GM10266 (cell line): ENCODE data around the gene ITM2B.

ENCODE experiments used
- DNase-seq: peaks from one replicate; pipeline ENCODE4 v3.0.0; 2012; ENCODE audit errors: extremely low spot score
- TF ChIP-seq, protein P1 (sequence below): IDR thresholded peaks from 2 replicates; pipeline ENCODE4 v1.5.1; 2012; ENCODE audit warnings: mild to moderate bottlenecking, low read depth; ENCODE audit not compliant: control insufficient read depth, insufficient read depth; ENCODE audit errors: missing control alignments

Gene ITM2B

DNA sequence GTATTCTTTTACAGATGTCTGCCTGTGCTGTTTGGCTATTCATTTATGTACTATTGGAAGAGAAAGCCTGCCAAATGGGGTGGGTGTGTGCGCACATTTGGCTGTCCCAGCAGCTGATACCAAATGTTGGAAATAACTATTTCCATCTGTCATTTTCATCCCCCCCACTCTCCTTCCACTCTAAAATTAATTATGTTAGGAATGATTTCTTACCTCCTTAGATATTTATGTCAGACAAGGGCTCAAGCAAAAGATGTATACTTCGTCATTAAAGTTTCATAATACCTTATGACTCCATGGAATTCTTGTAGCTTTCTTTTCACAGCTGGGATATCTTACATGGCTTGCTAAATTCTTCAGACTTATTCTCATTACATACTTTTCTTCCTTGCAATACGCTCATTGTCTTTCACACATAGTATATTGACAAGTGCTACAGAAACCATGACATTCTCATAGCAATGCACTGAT lies 18.6 kb downstream of the ITM2B start:
- TF ChIP-seq, protein P1, sequence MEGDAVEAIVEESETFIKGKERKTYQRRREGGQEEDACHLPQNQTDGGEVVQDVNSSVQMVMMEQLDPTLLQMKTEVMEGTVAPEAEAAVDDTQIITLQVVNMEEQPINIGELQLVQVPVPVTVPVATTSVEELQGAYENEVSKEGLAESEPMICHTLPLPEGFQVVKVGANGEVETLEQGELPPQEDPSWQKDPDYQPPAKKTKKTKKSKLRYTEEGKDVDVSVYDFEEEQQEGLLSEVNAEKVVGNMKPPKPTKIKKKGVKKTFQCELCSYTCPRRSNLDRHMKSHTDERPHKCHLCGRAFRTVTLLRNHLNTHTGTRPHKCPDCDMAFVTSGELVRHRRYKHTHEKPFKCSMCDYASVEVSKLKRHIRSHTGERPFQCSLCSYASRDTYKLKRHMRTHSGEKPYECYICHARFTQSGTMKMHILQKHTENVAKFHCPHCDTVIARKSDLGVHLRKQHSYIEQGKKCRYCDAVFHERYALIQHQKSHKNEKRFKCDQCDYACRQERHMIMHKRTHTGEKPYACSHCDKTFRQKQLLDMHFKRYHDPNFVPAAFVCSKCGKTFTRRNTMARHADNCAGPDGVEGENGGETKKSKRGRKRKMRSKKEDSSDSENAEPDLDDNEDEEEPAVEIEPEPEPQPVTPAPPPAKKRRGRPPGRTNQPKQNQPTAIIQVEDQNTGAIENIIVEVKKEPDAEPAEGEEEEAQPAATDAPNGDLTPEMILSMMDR, result no peak
- DNase-seq, result no peak

DNA sequence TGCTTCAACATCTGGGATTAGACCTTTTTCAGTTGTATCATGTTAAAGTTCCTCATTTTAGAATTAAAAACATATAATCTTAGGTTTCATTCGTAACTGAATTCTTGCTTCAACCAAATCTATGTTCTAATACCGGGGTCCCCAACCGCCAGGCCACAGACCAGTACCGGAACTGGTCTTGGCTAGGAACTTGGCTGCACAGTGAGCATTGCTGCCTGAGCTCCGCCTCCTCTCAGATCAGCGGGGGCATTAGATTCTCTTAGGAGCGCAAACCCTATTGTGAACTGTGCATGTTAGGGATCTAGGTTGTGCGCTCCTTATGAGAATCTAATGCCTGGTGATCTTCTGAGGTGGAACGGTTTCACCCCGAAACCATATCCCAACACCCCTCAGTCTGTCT lies 19.2 kb downstream of the ITM2B start:
- TF ChIP-seq, protein P1, result no peak
- no peak for DNase-seq

DNA sequence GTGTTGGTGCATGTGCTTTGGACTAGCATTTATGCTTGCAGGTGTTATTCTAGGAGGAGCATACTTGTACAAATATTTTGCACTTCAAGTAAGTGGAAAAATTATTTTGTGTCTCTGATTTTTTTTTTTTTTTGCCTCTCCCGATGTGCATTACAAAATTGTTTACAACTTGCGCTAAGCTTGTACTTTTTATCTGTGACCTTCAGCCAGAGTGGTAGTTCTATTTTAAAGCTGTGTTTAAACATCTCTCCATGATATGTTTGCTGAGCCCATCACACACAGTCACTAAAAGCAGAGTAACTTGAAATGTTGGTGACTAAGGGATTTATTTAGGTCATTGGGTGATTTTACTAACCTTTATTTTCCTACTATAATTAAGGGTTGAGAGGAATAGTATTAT lies 20.8 kb downstream of the ITM2B start:
- TF ChIP-seq, protein P1, result no peak
- DNase-seq, result no peak

DNA sequence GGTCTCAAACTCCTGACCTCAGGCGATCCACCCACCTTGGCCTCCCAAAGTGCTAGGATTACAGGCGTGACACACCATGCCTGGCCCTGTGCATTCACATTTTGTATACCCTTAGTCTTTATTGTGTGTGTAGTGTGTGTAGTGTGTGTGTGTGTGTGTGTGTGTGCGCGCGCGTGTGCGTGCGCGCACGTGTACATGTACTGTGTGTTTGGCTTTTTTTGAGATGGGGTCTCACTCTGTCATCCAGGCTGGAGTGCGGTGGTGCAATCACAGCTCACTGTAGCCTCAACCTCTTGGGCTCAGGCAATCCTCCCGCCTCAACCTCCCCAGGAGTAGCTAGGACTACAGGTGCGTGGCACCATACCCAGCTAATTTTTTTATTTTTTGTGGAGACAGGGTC lies 22.1 kb downstream of the ITM2B start:
- no peak for DNase-seq
- TF ChIP-seq, protein P1, result no peak

DNA sequence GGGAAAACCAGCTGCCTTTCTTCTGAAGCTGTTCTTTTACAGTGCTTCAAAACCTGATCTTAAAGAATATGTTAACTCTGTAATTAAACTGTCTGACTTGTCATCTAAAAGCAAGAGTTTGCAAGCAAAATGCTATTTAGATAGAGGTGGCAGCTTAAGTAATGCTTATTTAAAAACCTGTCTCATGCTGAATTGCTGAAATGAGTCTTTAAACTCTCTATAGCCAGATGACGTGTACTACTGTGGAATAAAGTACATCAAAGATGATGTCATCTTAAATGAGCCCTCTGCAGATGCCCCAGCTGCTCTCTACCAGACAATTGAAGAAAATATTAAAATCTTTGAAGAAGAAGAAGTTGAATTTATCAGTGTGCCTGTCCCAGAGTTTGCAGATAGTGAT lies 22.9 kb downstream of the ITM2B start:
- TF ChIP-seq, protein P1, result no peak
- DNase-seq, result no peak

DNA sequence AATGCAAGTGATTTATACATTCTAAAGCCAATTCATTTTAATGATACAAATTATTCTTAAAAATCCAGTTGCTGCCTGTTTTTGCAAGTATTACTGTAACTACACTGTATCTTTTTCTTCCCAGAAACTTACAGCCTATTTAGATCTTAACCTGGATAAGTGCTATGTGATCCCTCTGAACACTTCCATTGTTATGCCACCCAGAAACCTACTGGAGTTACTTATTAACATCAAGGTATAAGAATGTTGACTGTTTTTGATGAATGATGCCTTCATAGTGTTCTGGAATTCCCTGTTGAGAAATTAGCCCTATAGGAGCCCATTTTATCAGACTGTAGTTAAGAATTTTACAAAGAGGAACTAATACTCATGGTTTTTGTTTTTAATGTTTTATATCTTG lies 25.0 kb downstream of the ITM2B start:
- no peak for DNase-seq
- TF ChIP-seq, protein P1, result no peak

DNA sequence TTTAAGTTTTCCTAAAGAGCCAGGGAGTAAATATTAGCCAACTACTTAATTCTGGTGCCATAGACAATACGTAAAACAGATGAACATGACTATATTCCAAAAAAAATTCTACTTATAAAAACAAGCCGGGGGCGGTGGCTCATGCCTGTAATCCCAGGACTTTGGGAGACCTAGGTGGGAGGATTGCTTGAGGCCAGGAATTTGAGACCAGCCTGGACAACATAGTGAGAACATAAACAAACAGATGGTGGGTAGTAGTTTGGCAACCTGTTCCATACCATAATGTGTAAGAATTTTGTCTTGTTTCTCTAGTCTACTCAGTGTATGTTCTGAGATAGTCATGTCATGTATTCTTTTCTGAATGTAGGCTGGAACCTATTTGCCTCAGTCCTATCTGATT lies 25.4 kb downstream of the ITM2B start:
- TF ChIP-seq, protein P1, result no peak

More for the DNA sequence above, 25.4 kb downstream of the ITM2B start:
- DNase-seq, result no peak
